Right atrium auricular region (tissue), 2 donors: Measurements from ENCODE around the gene PRSS38. TPM values are rescaled to one million over a fixed set of nuclear protein-coding genes. Genes with fewer than 3 reads are reported as not detected.

ENCODE experiments used
- DNase-seq: peaks from one replicate; pipeline ENCODE4 v3.0.0-alpha.2; 2019; ENCODE audit warnings: low spot score
- H3K27ac ChIP-seq, 2 donors: fragments of 200-600 bp; sonication (generic); 1 replicate in 1 of 2; 2 replicates in 1 of 2; pipeline ENCODE4 v1.5.1; 2016 to 2019
- H3K27me3 ChIP-seq, 2 donors: fragments of 200-600 bp; sonication (generic); one replicate each; pipeline versions ENCODE4 v1.5.1 to v1.6.0; 2017 to 2019
- H3K36me3 ChIP-seq: fragments of 200-600 bp; sonication (generic); one replicate; pipeline ENCODE4 v1.5.1; 2016
- H3K4me1 ChIP-seq, 2 donors: fragments of 200-600 bp; sonication (generic); one replicate each; pipeline versions ENCODE4 v1.5.1 to v1.6.0; 2017 to 2019
- H3K4me3 ChIP-seq, 2 donors: fragments of 200-600 bp; sonication (generic); 1 replicate in 1 of 2; 2 replicates in 1 of 2; pipeline ENCODE4 v1.5.1; 2017 to 2019; ENCODE audit warnings: mild to moderate bottlenecking in 1 of 2, moderate library complexity in 1 of 2
- H3K9me3 ChIP-seq, 2 donors: fragments of 200-600 bp; sonication (generic); one replicate each; pipeline ENCODE4 v1.5.1; 2019
- CTCF ChIP-seq, 2 donors: fragments of 200-600 bp; sonication (generic); IDR thresholded peaks; one replicate each; pipeline ENCODE4 v1.5.1; 2019; ENCODE audit warnings: antibody characterized with exemption in 2 of 2
- total RNA-seq, 2 donors: library from RNA; depleted of rRNA; stranded (reverse); fragments of >200 nt; gene quantifications; one replicate each; pipeline ENCODE4 v1.1.0, GENCODE V29; 2016

The PRSS38 gene
- total RNA-seq, 2 donors from 2014 or later, result not detected

GRCh38 chr1:227786673-227787512 is 28.6 kb upstream of the PRSS38 start:
- no peak for TF ChIP-seq CTCF (IDR thresholded peaks at IDR 0.05)
- no peaks in the 10 kb centered on the region for H3K9me3 ChIP-seq
- H3K36me3 ChIP-seq, result no peaks in the 10 kb centered on the region
- peaks cover 0 to 31% of the 10 kb centered on the region in 2 donors for H3K4me1 ChIP-seq
- peak overlapping the region; percentile 66 to 67 for H3K27ac ChIP-seq
- peak; percentile 59 for DNase-seq
- H3K27me3 ChIP-seq, result no peaks in the 10 kb centered on the region
- H3K4me3 ChIP-seq, result peak overlapping the region; percentile 49 to 70

- H3K27ac ChIP-seq, result peak overlapping the region; percentile 66 to 67
- no peaks in the 10 kb centered on the region for H3K36me3 ChIP-seq
- TF ChIP-seq CTCF (IDR thresholded peaks at IDR 0.05), result no peak
- peak; percentile 86 for DNase-seq
- peak overlapping the region; percentile 49 to 70 for H3K4me3 ChIP-seq
- no peaks in the 10 kb centered on the region for H3K27me3 ChIP-seq
- no peaks in the 10 kb centered on the region for H3K9me3 ChIP-seq
- peaks cover 0 to 31% of the 10 kb centered on the region in 2 donors for H3K4me1 ChIP-seq
These were observed 27.8 kb upstream of the PRSS38 start for GRCh38 chr1:227787513-227788270.

GRCh38 chr1:227788271-227789083 is 27.0 kb upstream of the PRSS38 start:
- peak overlapping the region; percentile 66 to 67 for H3K27ac ChIP-seq
- H3K27me3 ChIP-seq, result no peaks in the 10 kb centered on the region
- H3K4me1 ChIP-seq, result peaks cover 0 to 31% of the 10 kb centered on the region in 2 donors
- no peaks in the 10 kb centered on the region for H3K9me3 ChIP-seq
- no peak for TF ChIP-seq CTCF (IDR thresholded peaks at IDR 0.05)
- peak overlapping the region; percentile 49 to 70 for H3K4me3 ChIP-seq
- no peaks in the 10 kb centered on the region for H3K36me3 ChIP-seq
- DNase-seq, result peak; percentile 64

GRCh38 chr1:227789084-227790033 is 26.1 kb upstream of the PRSS38 start:
- Histone ChIP-seq H3K9me3 (no peaks in the 10 kb centered on the region), H3K4me3 (peak overlapping the region in 1 of 2 donors; percentile 70), H3K27me3 (no peaks in the 10 kb centered on the region), H3K36me3 (no peaks in the 10 kb centered on the region), H3K4me1 (peaks cover 0 to 37% of the 10 kb centered on the region in 2 donors), H3K27ac (peak overlapping the region; percentile 66 to 67)
- TF ChIP-seq CTCF (IDR thresholded peaks at IDR 0.05), result no peak
- DNase-seq, result peak; percentile 58

- Histone ChIP-seq H3K9me3 (no peaks in the 10 kb centered on the region), H3K4me3 (no peak overlapping the region), H3K36me3 (no peaks in the 10 kb centered on the region), H3K27me3 (no peaks in the 10 kb centered on the region), H3K27ac (no peak overlapping the region), H3K4me1 (peaks cover 0 to 43% of the 10 kb centered on the region in 2 donors)
- TF ChIP-seq CTCF (IDR thresholded peaks at IDR 0.05), result no peak
- peak; percentile 54 for DNase-seq
These were observed 25.5 kb upstream of the PRSS38 start for GRCh38 chr1:227790034-227790400.
